B cell (primary cell): Measurements from ENCODE around the gene BLM. TPM values are rescaled to one million over a fixed set of nuclear protein-coding genes. Genes with fewer than 3 reads are reported as not detected.

ENCODE experiments used
- ATAC-seq: fragments of 200-7000 bp; cut with Tn5 transposase; one replicate; pipeline ENCODE4 v1.10.0; 2021; ENCODE audit warnings: low read depth, mild to moderate bottlenecking, moderate number of reproducible peaks, moderate library complexity
- CTCF ChIA-PET: fragments of 350-600 bp; sonication (Branson Sonifier 250); formaldehyde crosslinking; loops from one replicate; lab custom pipeline; 2021; ENCODE audit warnings: antibody characterized with exemption, inconsistent platforms; lab: Charles Lee
- POLR2A ChIA-PET: fragments of 350-600 bp; sonication (Branson Sonifier 250); formaldehyde crosslinking; loops from one replicate; lab custom pipeline; 2021; ENCODE audit warnings: antibody characterized with exemption; lab: Charles Lee
- DNase-seq: peaks from one replicate; pipeline ENCODE4 v3.0.0; 2013
- H2AFZ ChIP-seq: 2 replicates; pipeline ENCODE4 v1.6.1; 2012; ENCODE audit warnings: mild to moderate bottlenecking, low read depth, low read length; ENCODE audit not compliant: insufficient read depth, poor library complexity, severe bottlenecking
- H3K27ac ChIP-seq, 2 donors: 1 replicate in 1 of 2; 2 replicates in 1 of 2; pipeline ENCODE4 v1.5.1; 2012 to 2013; ENCODE audit warnings: low read length in 2 of 2, mild to moderate bottlenecking in 2 of 2, moderate library complexity in 1 of 2
- H3K27me3 ChIP-seq, 4 experiments: fragments of 200-600 bp in 1 of 4; sonication (generic) in 1 of 4; replicated peaks in 1 of 4; 1 replicate in 2 of 4; 2 replicates in 2 of 4; pipeline versions ENCODE4 v1.6.1 to v1.7.0; 2013 to 2016; ENCODE audit warnings: low read length in 3 of 4, mild to moderate bottlenecking in 2 of 4, mixed read lengths in 1 of 4, moderate library complexity in 1 of 4; ENCODE audit not compliant: insufficient read depth in 4 of 4, control insufficient read depth in 3 of 4; ENCODE audit errors: control extremely low read depth in 1 of 4
- H3K36me3 ChIP-seq, 2 experiments: replicated peaks in 1 of 2; 1 replicate in 1 of 2; 2 replicates in 1 of 2; pipeline versions ENCODE4 v1.6.1 to v1.7.1; 2013; ENCODE audit warnings: low read length in 1 of 2; ENCODE audit not compliant: insufficient read depth in 2 of 2, control insufficient read depth in 1 of 2; ENCODE audit errors: control extremely low read depth in 1 of 2, extremely low read depth in 1 of 2
- H3K4me1 ChIP-seq, 2 donors: fragments of 200-600 bp in 1 of 2; sonication (generic) in 1 of 2; 1 replicate in 1 of 2; 2 replicates in 1 of 2; pipeline versions ENCODE4 v1.5.1 to v1.6.1; 2013 to 2017; ENCODE audit warnings: low read length in 2 of 2; ENCODE audit not compliant: control insufficient read depth in 2 of 2, insufficient read depth in 2 of 2
- H3K4me2 ChIP-seq: replicated peaks from 2 replicates; pipeline ENCODE3; 2012; ENCODE audit warnings: mild to moderate bottlenecking, low read depth, low read length; ENCODE audit not compliant: poor library complexity, severe bottlenecking
- H3K4me3 ChIP-seq, 5 experiments: fragments of 200-600 bp in 1 of 5; sonication (generic) in 1 of 5; 1 replicate in 3 of 5; 2 replicates in 2 of 5; pipeline versions ENCODE4 v1.5.1 to v1.7.0; 2011 to 2016; ENCODE audit warnings: low read length in 4 of 5, mild to moderate bottlenecking in 4 of 5, low read depth in 2 of 5, control low read depth in 1 of 5, moderate library complexity in 1 of 5; ENCODE audit not compliant: insufficient read depth in 1 of 5; ENCODE audit errors: control extremely low read depth in 1 of 5, extremely low read depth in 1 of 5
- H3K79me2 ChIP-seq: fragments of 200-600 bp; sonication (generic); one replicate; pipeline ENCODE4 v1.6.0; 2016; ENCODE audit warnings: low read length; ENCODE audit not compliant: control insufficient read depth, insufficient read depth
- H3K9ac ChIP-seq: fragments of 200-600 bp; sonication (generic); 2 replicates; pipeline ENCODE4 v1.6.1; 2017; ENCODE audit warnings: mild to moderate bottlenecking, low read length, moderate library complexity
- H3K9me3 ChIP-seq, 3 donors: one replicate each; pipeline versions ENCODE4 v1.6.1 to v1.7.1; 2013; ENCODE audit warnings: low read length in 2 of 3; ENCODE audit not compliant: control insufficient read depth in 2 of 3, insufficient read depth in 1 of 3; ENCODE audit errors: control extremely low read depth in 1 of 3
- H4K20me1 ChIP-seq: 2 replicates; pipeline ENCODE4 v1.6.0; 2012; ENCODE audit warnings: mild to moderate bottlenecking, low read length; ENCODE audit not compliant: insufficient read depth, control insufficient read depth, poor library complexity, severe bottlenecking
- H3K27ac Mint-ChIP-seq: one replicate; pipeline ENCODE4 v1.8.0; 2021; ENCODE audit warnings: mixed read lengths
- H3K27me3 Mint-ChIP-seq: one replicate; pipeline ENCODE4 v1.8.0; 2021; ENCODE audit warnings: mixed read lengths
- H3K4me1 Mint-ChIP-seq: one replicate; pipeline ENCODE4 v1.8.0; 2021; ENCODE audit warnings: mixed read lengths
- H3K4me3 Mint-ChIP-seq: one replicate; pipeline ENCODE4 v1.8.0; 2021; ENCODE audit warnings: mixed read lengths
- H3K9me3 Mint-ChIP-seq: one replicate; pipeline ENCODE4 v1.8.0; 2022; ENCODE audit warnings: mixed read lengths; ENCODE audit not compliant: insufficient read depth
- EZH2 ChIP-seq: IDR thresholded peaks from 2 replicates; pipeline ENCODE4 v1.6.1; 2012; ENCODE audit warnings: borderline replicate concordance, low read depth, mild to moderate bottlenecking, moderate library complexity, low read length; ENCODE audit not compliant: insufficient read depth, poor library complexity, severe bottlenecking
- WGBS: methylation state at CpG from one replicate; pipeline ENCODE4 v1.1.5; 2013; ENCODE audit warnings: missing lambda C conversion rate; ENCODE audit not compliant: insufficient coverage; 5-methylcytosine and 5-hydroxymethylcytosine counted together
- intact Hi-C: fragments of 100-400 bp; cut with micrococcal nuclease; formaldehyde crosslinking; loops from one replicate; pipeline ENCODE4 v1.10.0; 2022
- polyA plus RNA-seq: library from polyadenylated mRNA; depleted of rRNA; stranded (reverse); fragments of >200 nt; gene quantifications from 2 replicates; pipeline ENCODE4 v1.2.3, GENCODE V29; 2012
- total RNA-seq, 2 donors: library from RNA; stranded (reverse); fragments of 120-200 nt in 1 of 2; gene quantifications; 1 replicate in 1 of 2; 2 replicates in 1 of 2; pipeline versions ENCODE4 v1.2.3 to v1.2.4, GENCODE V29; 2013 to 2022
- TF ChIP-seq, protein P1 (sequence below): fragments of 200-600 bp; IDR thresholded peaks from one replicate; pipeline ENCODE4 v1.8.0; 2022; ENCODE audit warnings: antibody characterized with exemption, mild to moderate bottlenecking

The BLM gene
- total and polyA plus RNA-seq, 2 donors (not counting 1 experiment from before 2014, with no cell fraction given) = 5.2 to 17.4 TPM

DNA sequence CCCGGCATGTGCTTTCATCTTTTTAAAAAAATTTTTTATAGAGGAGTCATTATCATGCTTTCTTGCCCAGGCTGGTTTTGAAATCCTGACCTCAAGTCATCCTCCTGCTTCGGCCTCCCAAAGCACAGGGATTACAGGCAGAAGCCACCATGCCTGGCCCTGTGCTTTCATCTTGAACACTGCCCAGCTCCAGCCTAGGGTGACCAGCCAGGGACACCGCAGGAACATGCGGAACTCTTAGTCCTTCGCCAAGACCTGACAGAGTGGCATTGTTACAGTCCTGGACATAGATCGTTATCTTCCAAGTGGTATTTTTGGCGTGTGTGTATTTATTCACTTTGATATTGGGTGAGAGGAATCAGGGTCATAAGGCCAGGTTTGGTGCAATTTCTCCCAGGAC is 143.3 kb downstream of the BLM start:
- no peak for DNase-seq
- Histone ChIP-seq H3K4me1 (peaks cover 28 to 38% of the 10 kb centered on the region in 2 donors), H3K27ac (no peak overlapping the region), H3K4me3 (no peak overlapping the region), H3K79me2 (no peaks in the 10 kb centered on the region), H3K9ac (no peak overlapping the region), H3K9me3 (no peaks in the 10 kb centered on the region), H3K36me3 (no peaks in the 10 kb centered on the region), H3K4me2 (no peak overlapping the region), H3K27me3 (no peaks in the 10 kb centered on the region), H4K20me1 (no peaks in the 10 kb centered on the region), H2AFZ (no peak overlapping the region)
- Mint-ChIP-seq H3K4me3 (no peak overlapping the region), H3K27me3 (no peaks in the 10 kb centered on the region), H3K9me3 (no peaks in the 10 kb centered on the region), H3K4me1 (peaks cover 38% of the 10 kb centered on the region), H3K27ac (no peak overlapping the region)
- CTCF ChIA-PET = interaction anchor here (1.4 kb wide), 1 partner anchor 16 kb away, joined by 4 read pairs; no protein-coding TSS in a partner anchor
- ATAC-seq = no peak
- 100% methylated on average over 7 of the region's 7 CpGs for WGBS
- no peak for TF ChIP-seq EZH2
- TF ChIP-seq, protein P1, sequence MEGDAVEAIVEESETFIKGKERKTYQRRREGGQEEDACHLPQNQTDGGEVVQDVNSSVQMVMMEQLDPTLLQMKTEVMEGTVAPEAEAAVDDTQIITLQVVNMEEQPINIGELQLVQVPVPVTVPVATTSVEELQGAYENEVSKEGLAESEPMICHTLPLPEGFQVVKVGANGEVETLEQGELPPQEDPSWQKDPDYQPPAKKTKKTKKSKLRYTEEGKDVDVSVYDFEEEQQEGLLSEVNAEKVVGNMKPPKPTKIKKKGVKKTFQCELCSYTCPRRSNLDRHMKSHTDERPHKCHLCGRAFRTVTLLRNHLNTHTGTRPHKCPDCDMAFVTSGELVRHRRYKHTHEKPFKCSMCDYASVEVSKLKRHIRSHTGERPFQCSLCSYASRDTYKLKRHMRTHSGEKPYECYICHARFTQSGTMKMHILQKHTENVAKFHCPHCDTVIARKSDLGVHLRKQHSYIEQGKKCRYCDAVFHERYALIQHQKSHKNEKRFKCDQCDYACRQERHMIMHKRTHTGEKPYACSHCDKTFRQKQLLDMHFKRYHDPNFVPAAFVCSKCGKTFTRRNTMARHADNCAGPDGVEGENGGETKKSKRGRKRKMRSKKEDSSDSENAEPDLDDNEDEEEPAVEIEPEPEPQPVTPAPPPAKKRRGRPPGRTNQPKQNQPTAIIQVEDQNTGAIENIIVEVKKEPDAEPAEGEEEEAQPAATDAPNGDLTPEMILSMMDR = no peak
- intact Hi-C loops = no loop called here
- POLR2A ChIA-PET = no interaction called here

DNA sequence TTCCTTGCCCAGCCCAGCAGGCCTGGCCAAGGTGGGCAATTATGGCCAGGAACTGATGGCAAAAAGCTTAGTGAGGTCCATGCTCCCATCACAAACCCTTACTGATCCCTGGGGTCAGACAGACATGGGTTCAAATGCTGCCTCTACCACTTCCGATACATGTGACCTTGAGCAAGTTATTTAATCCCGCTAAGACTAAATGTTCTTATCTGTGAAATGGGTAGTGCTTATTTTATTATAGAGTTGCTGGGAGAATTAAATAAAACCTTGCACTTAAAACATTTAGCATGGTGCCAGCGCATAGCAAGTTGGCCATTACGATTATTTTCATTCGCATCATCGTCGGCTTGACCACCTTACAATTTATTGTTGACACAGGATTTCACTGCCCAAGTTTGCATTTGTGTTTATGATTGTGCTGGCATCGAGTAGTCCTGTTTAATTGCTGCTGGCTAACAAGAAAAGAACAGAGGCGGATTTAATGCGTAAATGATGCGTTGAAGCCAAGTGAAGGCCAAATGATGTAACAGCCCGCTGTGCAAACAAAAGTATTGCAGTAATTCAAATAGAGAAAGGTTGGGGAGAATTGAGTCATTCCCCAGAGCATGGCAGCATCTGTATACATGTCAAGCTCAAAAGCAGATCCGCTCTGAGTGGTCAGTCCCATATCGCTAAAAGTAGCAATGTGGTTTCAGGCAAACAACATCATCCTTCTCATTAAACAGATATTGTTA is 144.0 kb downstream of the BLM start:
- ATAC-seq = no peak
- H2AFZ ChIP-seq = no peak overlapping the region
- H3K79me2 ChIP-seq = no peaks in the 10 kb centered on the region
- H3K4me3 ChIP-seq = no peak overlapping the region
- peaks cover 32% of the 10 kb centered on the region for H3K4me1 Mint-ChIP-seq
- DNase-seq = no peak
- no peaks in the 10 kb centered on the region for H3K9me3 ChIP-seq
- no peaks in the 10 kb centered on the region for H3K9me3 Mint-ChIP-seq
- POLR2A ChIA-PET = no interaction called here
- H3K27ac ChIP-seq = no peak overlapping the region
- H3K27me3 ChIP-seq = no peaks in the 10 kb centered on the region
- 92% methylated on average over 6 of the region's 14 CpGs for WGBS
- TF ChIP-seq, protein P1 = no peak
- no peak for TF ChIP-seq EZH2
- intact Hi-C loops = no loop called here
- CTCF ChIA-PET = interaction anchor here (1.4 kb wide), 1 partner anchor 16 kb away, joined by 4 read pairs; no protein-coding TSS in a partner anchor
- H3K4me1 ChIP-seq = peaks cover 21 to 32% of the 10 kb centered on the region in 2 donors
- H3K9ac ChIP-seq = no peak overlapping the region
- H3K36me3 ChIP-seq = no peaks in the 10 kb centered on the region
- no peak overlapping the region for H3K27ac Mint-ChIP-seq
- H4K20me1 ChIP-seq = no peaks in the 10 kb centered on the region
- H3K4me3 Mint-ChIP-seq = no peak overlapping the region
- H3K4me2 ChIP-seq = no peak overlapping the region
- H3K27me3 Mint-ChIP-seq = no peaks in the 10 kb centered on the region
